GM04504 (cell line): Measurements from ENCODE around the gene PAQR5.
"Not testable (repeated sequence)": the region's sequence is repeated elsewhere in the genome, so short reads cannot be mapped to it uniquely, and the experiment has no call there.

Experiments used
- DNase-seq: peaks from one replicate; pipeline ENCODE4 v3.0.0-alpha.2; 2012; ENCODE audit warnings: low read depth

The PAQR5 gene, protein sequence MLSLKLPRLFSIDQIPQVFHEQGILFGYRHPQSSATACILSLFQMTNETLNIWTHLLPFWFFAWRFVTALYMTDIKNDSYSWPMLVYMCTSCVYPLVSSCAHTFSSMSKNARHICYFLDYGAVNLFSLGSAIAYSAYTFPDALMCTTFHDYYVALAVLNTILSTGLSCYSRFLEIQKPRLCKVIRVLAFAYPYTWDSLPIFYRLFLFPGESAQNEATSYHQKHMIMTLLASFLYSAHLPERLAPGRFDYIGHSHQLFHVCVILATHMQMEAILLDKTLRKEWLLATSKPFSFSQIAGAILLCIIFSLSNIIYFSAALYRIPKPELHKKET

DNA sequence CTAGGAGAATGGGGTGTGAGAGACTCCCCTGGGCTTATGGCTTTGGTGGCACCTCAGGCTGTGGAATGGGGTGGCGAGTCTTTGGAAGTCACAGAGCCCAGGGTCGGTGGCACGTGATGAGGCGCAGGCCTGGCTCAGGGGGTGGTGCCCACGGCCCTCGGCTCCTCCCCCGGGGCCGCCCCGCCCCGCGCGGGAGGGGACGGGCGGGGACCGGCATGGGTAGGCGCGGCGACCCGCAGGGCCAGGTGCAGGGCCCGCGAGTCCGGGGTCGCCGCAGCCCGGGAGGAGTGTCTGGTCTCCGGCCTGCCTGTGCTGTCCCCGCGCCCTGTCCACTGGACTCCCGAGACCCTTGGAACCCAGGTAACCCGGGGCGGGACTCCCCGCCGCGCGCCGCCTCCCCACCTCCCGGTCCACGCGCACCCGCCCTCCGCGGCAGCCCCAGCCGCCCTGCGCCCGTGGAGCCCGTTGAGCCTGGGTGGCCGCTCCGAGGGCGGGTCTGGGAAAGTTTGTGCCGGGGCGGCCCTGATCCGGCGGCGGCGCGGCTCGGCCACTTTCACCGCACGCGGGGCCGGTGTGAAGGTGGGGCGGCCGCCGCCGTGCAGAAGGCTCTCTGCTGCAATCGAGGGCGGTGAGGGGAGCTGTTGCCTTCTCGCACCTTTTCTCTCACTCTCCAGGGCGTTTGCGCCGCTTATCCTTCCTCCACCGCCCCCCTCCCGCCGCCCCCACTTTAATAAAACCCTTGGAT is at the start of gene PAQR5:
Gene PAQR5, plus strand, starts transcription at position 216 of the 745 bp plus-strand sequence. CDS start 61,169 bp downstream, outside the sequence.
- DNase-seq = no peak

DNA sequence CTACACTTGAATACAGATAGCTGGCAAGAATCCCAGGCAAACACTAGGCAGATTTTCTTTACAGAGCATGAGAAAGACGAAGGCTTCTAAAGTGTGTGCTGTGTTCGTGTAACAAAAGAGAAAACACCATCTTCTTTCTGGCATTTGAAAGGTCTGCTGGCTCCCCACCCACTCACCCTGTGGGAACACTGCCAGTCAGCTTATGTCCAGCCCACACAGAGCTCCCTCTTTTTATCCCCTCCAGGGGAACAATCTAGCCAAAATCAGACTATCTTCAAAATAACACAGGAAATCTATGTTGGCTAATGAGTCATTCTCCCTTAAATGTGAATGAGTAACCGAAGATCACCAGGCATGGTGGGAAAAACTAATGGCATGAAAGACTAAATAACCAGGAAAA is 45.6 kb upstream of the PAQR5 start:
- DNase-seq = no peak

- no peak for DNase-seq
Observed at GRCh38 chr15:69265347-69265955, 33.3 kb upstream of the PAQR5 start.

DNA sequence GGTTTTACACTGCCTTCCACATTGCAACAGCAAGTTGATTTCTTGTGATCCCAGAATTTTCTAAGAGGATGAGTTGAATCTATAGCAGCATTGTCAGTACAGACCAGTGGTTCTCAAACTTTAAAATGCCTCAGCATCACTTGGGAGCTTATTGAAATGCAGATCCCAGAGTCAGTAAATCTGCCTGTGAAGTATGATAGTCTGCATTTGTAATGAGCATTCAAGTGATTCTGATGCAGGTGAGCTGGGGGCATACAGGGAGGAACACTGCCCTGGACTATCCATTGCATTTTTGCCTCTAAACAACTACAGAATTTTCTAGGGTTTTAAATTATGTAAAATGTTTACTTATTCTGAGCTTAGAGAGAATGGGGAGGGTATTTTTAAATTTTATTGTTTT is 27.5 kb upstream of the PAQR5 start:
- DNase-seq = no peak

GRCh38 chr15:69272139-69272538 is 26.6 kb upstream of the PAQR5 start:
- DNase-seq = no peak

DNA sequence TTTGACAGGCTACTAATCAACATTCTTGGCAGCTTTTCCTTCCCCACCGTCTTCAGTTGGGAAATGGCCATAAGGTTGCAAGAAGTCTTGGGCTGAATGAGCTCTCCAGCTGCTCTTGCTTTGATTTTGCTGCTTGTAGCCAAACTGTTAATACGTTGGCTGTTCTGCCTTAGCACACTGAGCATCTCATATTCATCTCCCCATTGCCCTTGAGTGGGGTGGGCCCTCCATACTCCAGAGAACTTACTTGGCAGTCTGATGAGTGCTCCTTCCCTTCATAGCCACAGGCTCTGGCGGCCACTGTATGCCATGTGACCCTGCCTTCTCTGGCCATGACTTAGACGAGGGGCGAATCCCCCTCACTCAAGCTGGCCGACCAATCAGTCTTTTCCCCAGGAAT is 25.8 kb upstream of the PAQR5 start:
- DNase-seq = no peak

GRCh38 chr15:69275074-69275670 is 23.5 kb upstream of the PAQR5 start:
- DNase-seq = no peak

DNA sequence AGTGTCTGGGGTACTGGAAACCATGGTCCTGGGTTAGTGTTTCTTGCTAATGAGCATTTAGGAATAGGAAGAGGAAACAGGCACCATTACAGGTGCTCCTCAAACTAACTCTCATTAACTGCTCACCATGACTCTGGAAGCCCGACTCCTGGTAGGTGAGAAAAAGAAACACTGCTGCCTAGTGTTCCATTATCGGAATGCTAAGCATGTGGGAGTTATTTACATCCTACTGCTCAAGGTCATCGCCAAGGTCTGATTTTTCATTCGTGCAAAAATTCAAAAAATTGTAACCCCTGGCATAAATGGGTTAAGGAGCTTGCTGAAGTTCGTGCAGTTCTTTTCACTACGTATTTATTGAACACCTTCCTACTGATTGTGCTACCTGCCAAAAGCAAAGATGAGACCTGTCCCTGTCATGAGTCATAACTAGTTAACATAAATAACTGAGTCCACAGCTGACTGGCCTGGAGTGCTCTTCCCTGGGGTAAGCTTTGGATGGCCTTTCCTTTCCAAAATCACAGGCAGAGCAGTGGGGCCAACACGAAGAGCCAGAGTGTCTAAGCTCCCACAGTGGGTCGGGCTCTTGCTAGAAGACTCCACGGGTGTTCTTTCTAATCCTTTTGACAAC is 22.7 kb upstream of the PAQR5 start:
- DNase-seq = no peak

DNA sequence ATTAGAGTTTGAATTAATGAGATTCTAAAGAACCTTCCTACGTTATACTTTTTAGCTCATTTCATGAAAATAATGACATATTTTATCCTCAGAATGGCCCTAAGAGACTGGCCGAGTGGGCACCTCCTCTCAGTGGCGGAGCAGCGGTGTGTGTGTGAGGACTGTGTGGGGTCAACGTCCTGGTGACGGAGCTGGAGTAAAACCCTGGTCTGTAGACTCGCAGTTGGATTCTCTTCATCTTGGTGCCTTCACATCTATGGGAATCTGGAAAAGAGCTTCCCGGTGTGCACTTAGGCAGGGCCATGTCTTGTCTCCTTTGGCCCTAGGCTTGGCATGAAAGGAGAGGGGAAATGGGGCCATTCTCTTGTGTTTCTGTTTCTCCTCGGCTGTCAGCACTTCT is 21.4 kb upstream of the PAQR5 start:
- no peak for DNase-seq

- no peak for DNase-seq
Observed at GRCh38 chr15:69279636-69280035, 19.1 kb upstream of the PAQR5 start.

- DNase-seq = no peak
Observed at GRCh38 chr15:69280783-69281182, 17.9 kb upstream of the PAQR5 start.

DNA sequence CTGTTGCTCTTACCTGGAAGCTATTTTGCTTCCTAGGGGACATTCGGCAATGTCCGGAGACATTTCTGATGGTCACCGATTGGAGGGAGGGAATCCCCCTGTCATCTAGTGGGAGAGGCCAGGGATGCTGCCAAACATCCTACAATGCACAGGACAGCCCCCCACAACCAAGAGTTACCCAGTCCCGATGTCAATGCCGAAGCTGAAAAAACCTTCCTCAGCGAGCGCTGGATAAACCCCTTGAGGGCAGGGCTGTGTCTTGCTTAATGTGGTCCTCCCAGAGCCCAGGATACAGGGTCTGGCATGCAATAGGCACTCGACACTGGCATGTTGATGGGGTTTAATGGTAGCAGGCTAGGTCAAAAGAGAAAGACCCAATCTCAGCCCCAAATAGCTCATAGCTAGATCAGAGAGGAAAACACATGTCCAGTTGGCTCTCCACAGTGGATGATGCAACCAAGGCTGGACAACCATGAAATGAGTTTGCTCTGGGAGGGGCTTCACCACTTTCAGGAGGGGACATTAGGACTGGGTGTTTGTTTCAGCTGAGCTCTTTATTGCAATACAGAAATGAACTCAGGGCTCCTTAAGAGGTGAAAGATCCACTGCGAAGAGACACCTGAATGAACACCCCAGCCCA is 16.5 kb upstream of the PAQR5 start:
- DNase-seq = no peak

- no peak for DNase-seq
Observed at GRCh38 chr15:69285834-69286233, 12.9 kb upstream of the PAQR5 start.

DNA sequence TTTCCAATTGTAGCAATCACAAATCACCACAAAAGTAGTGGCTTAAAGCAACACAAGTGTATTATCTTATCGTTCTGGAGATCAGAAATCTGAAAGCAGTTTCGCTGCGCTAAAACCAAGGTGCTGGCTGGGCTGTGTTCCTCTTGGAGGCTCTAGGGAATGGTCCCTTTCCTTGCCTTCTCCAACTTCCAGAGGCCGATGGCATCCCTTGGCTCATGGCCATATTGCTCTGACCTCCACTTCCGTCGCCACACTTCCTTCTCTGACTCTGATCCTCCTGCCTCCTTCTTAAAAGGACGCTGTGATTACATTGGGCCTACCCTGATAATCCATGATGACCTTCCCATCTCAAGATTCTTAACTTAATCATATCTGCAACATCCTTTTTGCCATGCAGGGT is 10.7 kb upstream of the PAQR5 start:
- no peak for DNase-seq

GRCh38 chr15:69288531-69289341 is 10.0 kb upstream of the PAQR5 start:
- no peak for DNase-seq

- no peak for DNase-seq
Observed at GRCh38 chr15:69289342-69290146, 9.2 kb upstream of the PAQR5 start.

DNA sequence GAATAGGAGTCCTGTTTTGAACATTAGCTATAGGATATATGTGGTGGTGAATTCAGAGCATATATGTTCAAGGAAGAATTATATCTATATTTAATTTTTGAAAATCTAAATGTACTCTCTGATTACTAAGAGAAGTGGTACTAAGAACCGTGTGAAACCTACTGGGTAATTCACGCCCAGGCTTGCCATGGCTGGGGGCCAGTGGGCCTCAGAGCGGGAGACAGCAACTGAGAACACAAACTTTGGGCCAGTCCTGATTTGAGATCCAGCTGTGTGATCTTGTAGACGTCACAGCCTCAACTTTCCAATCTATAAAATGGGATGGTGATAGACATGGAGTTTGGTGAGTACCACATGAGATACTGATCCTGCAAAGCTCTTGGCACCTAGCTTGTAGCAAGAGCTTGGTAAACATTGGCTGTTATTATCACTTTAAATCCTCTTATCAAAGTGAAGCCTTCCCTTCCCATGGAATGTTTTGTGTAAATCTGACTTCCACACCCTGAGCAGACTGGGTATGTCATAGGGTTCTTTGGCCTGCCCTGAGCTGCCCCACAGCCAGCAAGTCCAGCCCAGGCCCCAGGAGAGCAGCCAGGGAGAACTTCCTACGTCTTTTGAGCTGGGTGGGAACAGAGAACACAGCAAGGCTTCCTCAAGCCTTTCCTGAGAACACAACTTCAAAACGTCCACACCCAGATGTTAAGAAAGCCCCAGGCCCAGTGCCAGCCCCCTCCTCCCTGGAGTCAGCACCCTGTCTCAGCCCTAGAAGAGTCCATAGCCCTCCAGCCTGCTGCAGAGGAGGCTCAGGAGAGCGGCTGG is 8.2 kb upstream of the PAQR5 start:
- DNase-seq = no peak

DNA sequence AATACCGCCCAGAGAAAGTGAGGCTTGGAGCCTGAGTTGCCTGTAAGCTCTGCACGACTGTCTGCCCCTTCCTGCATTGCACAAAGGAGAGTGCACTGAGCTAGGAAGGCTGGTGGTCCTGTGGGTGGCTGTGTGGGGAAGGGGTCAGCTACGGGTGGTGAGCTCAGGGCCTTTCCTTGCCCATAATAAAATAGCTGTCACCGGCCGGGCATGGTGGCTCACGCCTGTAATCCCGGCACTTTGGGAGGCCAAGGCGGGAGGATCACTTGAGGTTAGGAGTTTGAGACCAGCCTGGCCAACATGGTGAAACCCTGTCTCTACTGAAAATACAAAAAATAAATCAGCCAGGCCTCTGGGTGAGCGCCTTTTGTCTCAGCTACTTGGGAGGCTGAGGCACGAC is 7.1 kb upstream of the PAQR5 start:
- not testable (repeated sequence) for DNase-seq

- no peak for DNase-seq
Observed at GRCh38 chr15:69292826-69293420, 5.8 kb upstream of the PAQR5 start.
